Measurements from ENCODE around the gene RGS3.

- TF ChIP-seq CTCF (conservative IDR thresholded peaks at IDR 0.05; ENCODE audit: low read length) = no peak
- no peak for TF ChIP-seq EZH2phosphoT487 (IDR thresholded peaks at IDR 0.05; ENCODE audit: borderline replicate concordance, low read depth, low read length)
Measured at GRCh38 chr9:113526841-113527240, 63.3 kb downstream of the RGS3 start.
